Memory B cell (primary cell): Measurements from ENCODE around the gene SLC38A3.
A peak's percentile ranks its signal among the peaks of the same experiment; 100 is the strongest.
"Not testable (repeated sequence)": the region's sequence is repeated elsewhere in the genome, so short reads cannot be mapped to it uniquely, and the experiment has no call there.

ENCODE experiments used
- ATAC-seq: fragments of 150-1000 bp; cut with Tn5 transposase; 2 replicates; pipeline ENCODE4 v1.10.0; 2021; ENCODE audit warnings: low read depth, mild to moderate bottlenecking, moderate library complexity
- DNase-seq, 2 donors: peaks; one replicate each; pipeline ENCODE4 v3.0.0; 2022; ENCODE audit warnings: low spot score in 2 of 2
- H3K27ac Mint-ChIP-seq: one replicate; pipeline ENCODE4 v1.8.0; 2022; ENCODE audit warnings: mild to moderate bottlenecking, moderate library complexity, mixed read lengths
- H3K27me3 Mint-ChIP-seq: one replicate; pipeline ENCODE4 v1.8.0; 2022; ENCODE audit warnings: mixed read lengths
- H3K36me3 Mint-ChIP-seq: one replicate; pipeline ENCODE4 v1.8.0; 2022; ENCODE audit warnings: mild to moderate bottlenecking, mixed read lengths
- H3K4me1 Mint-ChIP-seq: one replicate; pipeline ENCODE4 v1.8.0; 2022; ENCODE audit warnings: mixed read lengths
- H3K4me3 Mint-ChIP-seq: one replicate; pipeline ENCODE4 v1.8.0; 2022; ENCODE audit warnings: mild to moderate bottlenecking, moderate library complexity, mixed read lengths
- H3K9me3 Mint-ChIP-seq: one replicate; pipeline ENCODE4 v1.8.0; 2022; ENCODE audit warnings: mixed read lengths

The SLC38A3 gene

DNA sequence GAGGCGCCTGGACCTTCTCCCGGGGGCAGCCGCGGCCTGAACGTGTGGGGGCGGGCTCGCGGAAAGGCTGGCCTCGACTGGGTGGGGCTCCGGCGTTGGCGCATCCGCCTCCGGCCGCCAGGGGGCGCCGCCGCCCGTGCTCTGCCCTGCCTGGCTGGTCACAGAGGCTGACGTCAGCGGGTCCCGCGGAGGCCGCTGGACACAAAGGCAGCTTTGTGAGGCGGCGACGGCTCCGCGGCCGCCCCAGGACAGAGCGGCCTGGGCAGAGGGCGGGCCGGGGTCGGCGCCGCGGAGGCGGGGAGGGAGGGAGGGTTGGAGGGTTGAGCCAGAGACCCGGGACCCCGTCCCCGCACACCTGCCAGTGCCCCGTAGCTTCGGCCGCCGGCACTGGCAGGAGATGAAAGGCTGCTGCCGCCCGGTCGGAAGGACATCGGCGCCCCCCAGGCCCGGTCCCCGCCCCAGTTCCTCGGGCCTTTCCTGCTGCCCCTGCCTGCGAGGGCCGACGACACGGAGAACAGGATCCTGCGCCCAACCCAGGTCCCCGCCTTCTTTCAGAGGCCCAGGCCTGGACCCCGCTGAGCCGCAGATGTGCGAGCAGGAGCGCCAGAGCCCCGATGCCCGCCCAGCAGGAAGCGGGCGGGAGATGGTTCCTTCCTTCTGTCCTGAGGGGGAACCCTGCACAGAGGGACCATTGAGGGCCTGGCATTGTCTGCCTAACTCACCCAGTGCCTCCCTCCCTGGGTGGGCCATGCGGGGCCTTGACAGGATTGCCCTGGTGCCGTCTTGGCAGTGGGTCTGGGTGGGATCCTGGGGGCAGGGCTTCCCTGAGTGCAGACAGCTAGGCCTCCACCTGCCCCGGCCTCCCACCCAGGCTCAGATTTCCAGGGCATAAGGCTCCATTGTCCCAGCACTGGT, 55.2 kb downstream of the SLC38A3 start:
- Mint-ChIP-seq H3K4me3 (peak overlapping the region; percentile 78), H3K27me3 (peaks cover 2% of the 10 kb centered on the region), H3K9me3 (no peaks in the 10 kb centered on the region), H3K27ac (peak overlapping the region; percentile 83), H3K36me3 (peaks cover 14% of the 10 kb centered on the region), H3K4me1 (peaks cover 3% of the 10 kb centered on the region)
- peak; percentile 85 to 90 for DNase-seq
- peak; percentile 97 for ATAC-seq

DNA sequence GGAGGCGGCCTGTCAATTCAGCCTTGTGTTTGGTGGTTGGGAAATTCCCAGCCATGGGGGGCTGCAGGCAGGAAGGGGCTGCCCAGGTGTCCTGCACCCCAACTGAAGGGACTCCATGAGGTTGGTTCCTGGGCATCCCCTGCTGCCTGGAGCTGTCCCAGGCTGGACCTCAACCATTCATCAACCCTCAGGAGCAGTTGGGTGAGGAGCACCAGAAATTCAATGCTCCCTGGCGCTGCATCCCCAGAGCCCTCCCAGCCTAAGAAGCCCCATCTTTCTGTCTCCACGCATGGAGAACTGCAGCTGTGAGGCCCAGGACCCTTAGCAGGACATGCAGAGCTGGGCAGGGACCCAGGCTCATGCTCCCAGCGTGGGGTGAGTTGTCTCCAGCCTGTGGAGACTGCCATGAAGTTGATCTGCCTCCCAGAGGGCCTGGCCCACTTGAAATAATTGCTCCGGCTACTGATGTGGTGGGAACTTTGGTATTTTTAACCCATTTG, 55.9 kb downstream of the SLC38A3 start:
- Mint-ChIP-seq H3K4me1 (peaks cover 3% of the 10 kb centered on the region), H3K36me3 (peaks cover 14% of the 10 kb centered on the region), H3K4me3 (no peak overlapping the region), H3K27ac (no peak overlapping the region), H3K27me3 (peaks cover 2% of the 10 kb centered on the region), H3K9me3 (no peaks in the 10 kb centered on the region)
- no peak for ATAC-seq
- no peak for DNase-seq

DNA sequence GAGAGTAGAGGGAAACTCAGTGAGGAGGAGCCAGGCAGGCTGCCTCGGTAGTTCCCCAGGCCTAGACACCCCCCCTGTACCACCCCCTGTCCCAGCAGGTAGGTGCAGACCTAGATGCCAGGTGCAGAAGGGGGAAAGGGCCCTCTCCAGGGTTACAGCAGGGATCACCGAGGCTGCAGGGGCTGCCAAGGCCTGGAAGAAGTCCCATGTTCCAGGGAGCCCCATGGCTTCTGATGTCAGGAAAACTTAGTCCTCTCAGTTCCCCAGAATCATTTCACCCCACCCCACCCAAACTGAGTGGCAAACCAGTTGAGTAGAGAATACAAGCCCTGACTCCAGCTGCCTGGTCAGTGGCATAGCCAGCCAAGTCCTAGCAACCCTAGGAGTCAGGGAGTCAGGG, 56.4 kb downstream of the SLC38A3 start:
- Mint-ChIP-seq H3K4me3 (no peak overlapping the region), H3K9me3 (no peaks in the 10 kb centered on the region), H3K4me1 (peaks cover 3% of the 10 kb centered on the region), H3K27ac (no peak overlapping the region), H3K27me3 (peaks cover 2% of the 10 kb centered on the region), H3K36me3 (peaks cover 14% of the 10 kb centered on the region)
- no peak for ATAC-seq
- DNase-seq = no peak

DNA sequence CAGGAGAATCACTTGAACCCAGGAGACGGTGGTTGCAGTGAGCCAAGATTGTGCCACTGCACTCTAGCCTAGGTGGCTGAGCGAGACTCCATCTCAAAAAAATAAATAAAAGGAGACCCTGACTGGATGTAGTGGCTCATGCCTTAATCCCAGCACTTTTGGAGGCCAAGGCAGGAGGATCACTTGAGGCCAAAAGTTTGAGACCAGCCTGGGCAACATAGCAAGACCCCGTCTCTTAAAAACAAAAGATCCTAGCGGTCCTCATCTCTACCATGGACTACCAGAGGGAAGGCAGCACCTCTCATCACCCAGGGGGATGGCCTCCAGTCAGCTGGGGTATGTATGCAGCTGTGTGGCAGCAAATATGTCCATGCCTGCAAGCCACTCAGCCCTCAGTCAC, 57.1 kb downstream of the SLC38A3 start:
- H3K27ac Mint-ChIP-seq, H3K4me1 Mint-ChIP-seq, ATAC-seq, H3K9me3 Mint-ChIP-seq, H3K4me3 Mint-ChIP-seq, DNase-seq, H3K27me3 Mint-ChIP-seq: not testable (repeated sequence)
- peaks cover 12% of the 10 kb centered on the region for H3K36me3 Mint-ChIP-seq

DNA sequence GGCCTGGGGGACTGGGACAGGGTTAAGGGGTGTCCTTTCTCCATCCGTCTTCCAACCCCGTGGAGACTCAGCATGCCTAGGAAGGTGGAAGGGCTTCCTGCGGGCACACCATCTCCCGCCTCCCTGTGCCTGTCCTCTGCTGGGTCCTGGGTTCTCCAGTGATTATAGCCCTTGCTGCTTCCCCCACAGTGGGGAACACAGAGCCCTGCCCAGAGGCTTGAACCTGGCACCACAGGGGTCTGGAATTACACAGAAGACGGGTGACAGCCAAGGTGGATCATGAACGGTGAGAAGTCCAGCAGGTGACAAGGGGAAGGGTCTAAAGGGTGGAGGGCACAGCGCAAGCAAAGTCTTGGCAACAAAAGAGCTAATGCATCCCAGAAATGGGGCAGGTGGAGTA, 57.7 kb downstream of the SLC38A3 start:
- Mint-ChIP-seq H3K4me3 (no peak overlapping the region), H3K27me3 (peaks cover 2% of the 10 kb centered on the region), H3K27ac (no peak overlapping the region), H3K36me3 (peaks cover 9% of the 10 kb centered on the region), H3K9me3 (no peaks in the 10 kb centered on the region), H3K4me1 (peaks cover 3% of the 10 kb centered on the region)
- DNase-seq (no peak), ATAC-seq (no peak)

DNA sequence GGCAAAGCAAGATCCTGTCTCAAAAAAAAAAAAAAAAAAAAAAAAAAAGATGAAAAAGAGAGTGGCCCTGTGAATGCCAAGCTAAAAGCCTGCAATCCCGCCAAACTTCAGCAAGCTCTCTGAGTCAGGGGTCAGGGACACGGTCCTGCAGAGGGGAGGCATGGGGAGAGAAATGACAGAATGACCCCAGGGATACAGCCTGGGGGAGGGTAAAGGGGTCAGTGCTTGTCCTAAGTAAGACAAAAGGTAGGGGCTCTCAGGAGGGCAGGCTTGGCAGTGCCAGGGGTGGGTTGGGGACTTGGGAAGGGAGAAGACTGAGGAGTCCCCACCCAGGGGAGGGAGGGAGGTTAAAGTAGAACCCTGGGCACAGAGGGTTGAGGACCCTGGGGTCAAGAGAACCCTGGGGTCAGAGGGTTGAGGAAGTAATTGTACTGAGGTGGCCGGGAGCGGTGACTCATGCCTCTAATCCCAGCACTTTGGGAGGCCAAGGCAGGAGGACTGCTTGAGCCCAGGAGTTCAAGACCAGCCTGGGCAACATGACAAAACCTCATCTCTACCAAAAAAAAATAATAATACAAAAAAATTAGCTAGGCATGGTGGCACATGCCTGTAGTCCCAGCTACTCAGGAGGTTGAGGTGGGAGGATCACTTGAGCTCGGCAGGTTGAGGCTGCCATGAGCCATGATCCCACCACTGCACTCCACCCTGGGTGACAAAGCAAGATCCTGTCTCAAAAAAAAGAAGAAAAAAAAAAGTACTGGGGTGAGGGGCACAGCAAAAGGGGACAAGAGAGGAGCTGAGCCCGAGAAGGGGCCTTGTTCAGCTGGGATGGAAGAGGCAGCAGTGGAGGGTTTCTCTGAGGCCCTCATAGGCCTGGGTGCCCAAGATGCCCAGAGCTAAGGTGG, 58.7 kb downstream of the SLC38A3 start:
- peaks cover 2% of the 10 kb centered on the region for H3K36me3 Mint-ChIP-seq
- H3K9me3 Mint-ChIP-seq = no peaks in the 10 kb centered on the region
- H3K27ac Mint-ChIP-seq = no peak overlapping the region
- no peak overlapping the region for H3K4me3 Mint-ChIP-seq
- peaks cover 4% of the 10 kb centered on the region for H3K27me3 Mint-ChIP-seq
- ATAC-seq = no peak
- no peak for DNase-seq
- peaks cover 5% of the 10 kb centered on the region for H3K4me1 Mint-ChIP-seq

DNA sequence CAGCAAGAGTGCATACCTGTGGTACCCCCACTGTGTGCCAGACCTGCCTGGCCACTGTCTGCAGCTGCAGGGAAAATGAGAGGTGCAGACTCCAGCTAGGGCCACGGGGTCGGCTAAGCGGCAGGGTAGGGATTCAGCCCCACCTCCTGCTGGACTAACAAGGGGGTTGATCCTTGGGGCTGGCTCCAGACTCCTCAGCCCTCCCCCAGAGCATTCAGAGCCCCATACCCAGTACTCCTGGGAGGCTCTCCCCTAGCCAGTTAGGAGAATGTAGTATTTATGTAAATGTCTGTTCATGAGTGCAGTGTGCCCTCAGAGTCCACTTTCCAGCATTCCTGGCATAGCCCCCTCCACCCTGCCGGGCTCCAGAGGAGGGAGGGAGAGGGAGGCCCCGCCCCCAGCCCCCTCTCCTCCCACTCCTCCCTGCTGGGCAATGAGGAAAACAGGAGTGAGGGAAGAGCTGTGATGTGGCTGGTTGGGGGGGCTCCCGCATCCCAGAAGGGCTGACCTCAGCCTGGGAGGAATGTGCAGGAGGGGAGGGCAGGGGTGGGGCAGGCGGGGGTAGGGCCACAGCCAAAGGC, 59.4 kb downstream of the SLC38A3 start:
- Mint-ChIP-seq H3K4me3 (no peak overlapping the region), H3K27me3 (peaks cover 5% of the 10 kb centered on the region), H3K4me1 (peaks cover 5% of the 10 kb centered on the region), H3K36me3 (no peaks in the 10 kb centered on the region), H3K27ac (no peak overlapping the region), H3K9me3 (no peaks in the 10 kb centered on the region)
- ATAC-seq (no peak), DNase-seq (no peak)

DNA sequence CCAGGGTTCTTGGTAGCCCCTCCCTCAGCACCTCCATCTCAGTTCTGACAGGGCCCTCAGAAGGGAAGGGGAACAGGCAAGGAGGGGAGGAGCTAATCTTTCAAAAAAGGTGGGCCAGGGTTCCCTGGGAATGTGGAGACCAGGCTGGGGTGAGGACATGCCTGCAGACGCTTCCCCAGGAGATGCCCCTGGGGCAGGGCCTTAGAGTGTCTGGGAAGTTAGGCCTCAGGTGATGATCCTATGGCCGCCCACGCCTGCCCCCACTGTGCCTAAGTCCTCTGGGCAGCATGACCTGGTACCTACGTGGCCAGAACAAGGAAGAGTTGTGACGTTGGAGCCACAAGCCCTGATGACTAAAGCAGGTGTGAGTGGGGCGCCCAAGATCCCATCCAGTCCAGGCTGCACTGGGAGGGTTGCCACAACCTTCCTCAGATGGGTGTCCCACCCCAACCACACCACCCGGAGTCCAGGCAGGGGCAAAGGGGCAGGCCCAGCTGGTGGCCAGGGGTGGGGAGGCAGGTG, 60.0 kb downstream of the SLC38A3 start:
- Mint-ChIP-seq H3K27ac (no peak overlapping the region), H3K9me3 (no peaks in the 10 kb centered on the region), H3K27me3 (peaks cover 7% of the 10 kb centered on the region), H3K36me3 (no peaks in the 10 kb centered on the region), H3K4me3 (no peak overlapping the region), H3K4me1 (peaks cover 3% of the 10 kb centered on the region)
- ATAC-seq (no peak), DNase-seq (no peak)

DNA sequence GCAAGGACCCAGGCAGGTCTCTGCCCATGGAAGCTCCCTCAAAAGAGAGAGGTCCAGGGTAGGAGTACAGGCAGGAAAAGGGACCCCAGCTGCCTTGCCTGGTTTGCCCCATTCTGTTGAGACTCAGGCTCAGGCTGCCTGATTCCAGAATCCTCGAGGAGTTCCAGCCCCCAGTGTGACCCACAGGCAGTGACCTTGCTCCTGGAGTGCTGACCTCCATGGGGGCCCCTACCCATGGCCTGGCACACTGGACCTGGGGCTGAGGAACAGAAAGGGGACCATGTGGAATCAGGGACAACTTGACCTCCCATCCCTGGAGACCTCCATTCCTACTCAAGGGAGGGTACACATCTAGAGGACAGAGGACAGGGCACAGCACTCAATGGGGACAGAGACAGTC, 60.5 kb downstream of the SLC38A3 start:
- Mint-ChIP-seq H3K9me3 (no peaks in the 10 kb centered on the region), H3K27ac (no peak overlapping the region), H3K36me3 (no peaks in the 10 kb centered on the region), H3K4me3 (no peak overlapping the region), H3K4me1 (peaks cover 3% of the 10 kb centered on the region), H3K27me3 (peaks cover 7% of the 10 kb centered on the region)
- DNase-seq = no peak
- ATAC-seq = no peak

DNA sequence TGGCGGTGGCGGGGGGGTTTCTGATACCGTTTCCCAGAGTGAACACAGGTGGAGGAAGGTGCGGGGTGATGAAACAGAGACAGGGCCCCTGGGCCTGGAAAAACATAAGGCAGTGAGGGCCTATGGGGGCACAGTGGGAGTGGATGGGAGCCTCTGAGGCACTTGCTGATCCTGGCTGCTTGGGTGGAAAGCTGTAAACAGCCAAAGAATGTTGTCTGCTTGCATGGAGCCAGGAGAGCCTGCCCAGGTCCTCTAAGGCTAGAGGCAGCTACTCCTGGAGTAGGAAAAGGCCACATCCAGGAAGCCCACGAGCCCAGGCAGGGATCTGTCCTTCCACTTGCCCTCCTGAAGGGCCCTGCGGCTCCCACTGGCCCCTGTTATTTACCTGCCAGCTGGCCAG, 60.9 kb downstream of the SLC38A3 start:
- no peak for ATAC-seq
- peaks cover 7% of the 10 kb centered on the region for H3K27me3 Mint-ChIP-seq

DNA sequence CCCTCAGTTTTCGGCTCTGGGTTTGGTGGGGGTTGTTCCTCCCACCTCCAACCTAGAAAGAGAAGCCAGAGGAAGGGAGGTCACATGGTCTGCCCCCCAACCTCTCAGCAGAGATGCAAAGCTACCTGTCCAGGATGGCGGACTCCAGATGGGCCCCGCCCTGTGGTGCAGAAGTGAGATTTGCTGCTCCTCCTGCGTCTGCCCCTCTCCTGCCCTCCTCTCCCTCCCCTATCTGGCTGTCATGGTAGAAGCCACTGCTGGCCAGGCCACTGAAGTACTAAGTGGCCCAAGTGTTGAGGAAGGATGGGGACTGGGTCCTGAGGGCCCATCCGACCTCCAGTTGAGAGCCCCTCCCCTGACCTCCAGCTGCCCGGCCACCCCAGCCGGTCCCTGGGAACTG, 61.8 kb downstream of the SLC38A3 start:
- DNase-seq (no peak), ATAC-seq (no peak)
- no peak overlapping the region for H3K27ac Mint-ChIP-seq
- no peaks in the 10 kb centered on the region for H3K9me3 Mint-ChIP-seq
- peaks cover 3% of the 10 kb centered on the region for H3K4me1 Mint-ChIP-seq
- no peak overlapping the region for H3K4me3 Mint-ChIP-seq
- no peaks in the 10 kb centered on the region for H3K36me3 Mint-ChIP-seq
- peaks cover 7% of the 10 kb centered on the region for H3K27me3 Mint-ChIP-seq

More for the DNA sequence above, 60.9 kb downstream of the SLC38A3 start:
- no peak for DNase-seq
- H3K27ac Mint-ChIP-seq = no peak overlapping the region
- peaks cover 3% of the 10 kb centered on the region for H3K4me1 Mint-ChIP-seq
- H3K9me3 Mint-ChIP-seq = no peaks in the 10 kb centered on the region
- no peak overlapping the region for H3K4me3 Mint-ChIP-seq
- no peaks in the 10 kb centered on the region for H3K36me3 Mint-ChIP-seq

DNA sequence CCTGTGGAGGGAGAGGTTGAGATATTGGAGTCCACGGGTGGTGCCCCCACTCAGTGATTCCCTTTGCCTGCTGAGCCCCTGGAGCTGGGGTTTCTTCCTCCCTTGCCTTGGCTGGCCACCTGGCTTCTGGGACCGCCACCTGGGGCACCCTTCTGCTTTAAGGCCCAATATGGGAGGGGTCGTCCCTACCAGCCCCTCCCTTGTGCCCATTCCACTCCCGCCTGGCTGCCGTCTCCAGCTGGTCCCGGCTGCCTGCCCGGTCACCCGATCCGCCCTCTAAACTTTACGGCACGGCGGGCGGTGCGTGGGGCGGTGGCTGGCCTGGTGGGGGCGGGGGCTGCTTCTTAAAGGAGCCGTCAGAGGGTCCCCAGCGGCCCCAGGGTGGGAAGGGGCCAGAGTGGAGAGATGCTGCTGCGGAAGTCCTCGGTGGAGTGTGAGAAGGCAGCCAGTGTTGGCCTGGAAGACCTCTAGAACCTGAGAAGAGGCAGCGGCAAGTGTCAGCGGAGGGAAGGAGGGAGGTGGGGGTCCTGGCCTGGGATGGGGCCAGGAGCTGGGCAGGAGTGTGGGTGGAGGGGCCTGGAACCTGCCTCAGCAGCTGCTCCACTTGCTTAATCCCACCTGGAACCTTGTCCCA, 62.3 kb downstream of the SLC38A3 start:
- no peak overlapping the region for H3K27ac Mint-ChIP-seq
- H3K4me1 Mint-ChIP-seq = peaks cover 3% of the 10 kb centered on the region
- DNase-seq (no peak), ATAC-seq (no peak)
- H3K9me3 Mint-ChIP-seq = no peaks in the 10 kb centered on the region
- H3K36me3 Mint-ChIP-seq = no peaks in the 10 kb centered on the region
- H3K4me3 Mint-ChIP-seq = no peak overlapping the region
- H3K27me3 Mint-ChIP-seq = peaks cover 7% of the 10 kb centered on the region

DNA sequence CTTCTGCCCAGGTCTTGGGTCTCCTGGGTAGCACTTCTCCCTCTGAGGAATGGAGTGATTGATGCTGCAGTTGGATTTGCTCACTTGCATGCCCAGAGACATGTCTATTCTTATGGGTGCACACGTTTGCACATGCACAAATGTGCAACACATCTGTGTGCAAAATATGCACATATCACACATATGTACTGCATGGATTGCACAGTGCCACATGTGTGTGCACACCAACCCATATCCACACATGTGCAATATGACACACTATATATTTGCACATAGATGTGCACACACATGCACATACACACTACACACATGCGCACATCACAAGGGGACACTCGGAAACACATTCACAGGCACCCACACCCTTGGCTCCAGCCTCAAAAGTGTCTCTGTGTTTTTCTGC, 63.2 kb downstream of the SLC38A3 start:
- DNase-seq = no peak
- H3K27me3 Mint-ChIP-seq = peaks cover 11% of the 10 kb centered on the region
- no peak overlapping the region for H3K27ac Mint-ChIP-seq
- H3K9me3 Mint-ChIP-seq = no peaks in the 10 kb centered on the region
- no peak for ATAC-seq
- no peaks in the 10 kb centered on the region for H3K36me3 Mint-ChIP-seq
- peaks cover 7% of the 10 kb centered on the region for H3K4me1 Mint-ChIP-seq
- H3K4me3 Mint-ChIP-seq = no peak overlapping the region
